GM21381 (cell line): Measurements from ENCODE around the gene IGF1R.

Experiments used
- ATAC-seq: cut with Tn5 transposase; IDR thresholded peaks from one replicate; pipeline ENCODE4 v1.9.1; 2021; ENCODE audit warnings: mild to moderate bottlenecking, moderate library complexity; ENCODE audit not compliant: unreplicated experiment

IGF1R gene

GRCh38 chr15:98845138-98845884, 197.0 kb downstream of the IGF1R start:
- no peak for ATAC-seq

DNA sequence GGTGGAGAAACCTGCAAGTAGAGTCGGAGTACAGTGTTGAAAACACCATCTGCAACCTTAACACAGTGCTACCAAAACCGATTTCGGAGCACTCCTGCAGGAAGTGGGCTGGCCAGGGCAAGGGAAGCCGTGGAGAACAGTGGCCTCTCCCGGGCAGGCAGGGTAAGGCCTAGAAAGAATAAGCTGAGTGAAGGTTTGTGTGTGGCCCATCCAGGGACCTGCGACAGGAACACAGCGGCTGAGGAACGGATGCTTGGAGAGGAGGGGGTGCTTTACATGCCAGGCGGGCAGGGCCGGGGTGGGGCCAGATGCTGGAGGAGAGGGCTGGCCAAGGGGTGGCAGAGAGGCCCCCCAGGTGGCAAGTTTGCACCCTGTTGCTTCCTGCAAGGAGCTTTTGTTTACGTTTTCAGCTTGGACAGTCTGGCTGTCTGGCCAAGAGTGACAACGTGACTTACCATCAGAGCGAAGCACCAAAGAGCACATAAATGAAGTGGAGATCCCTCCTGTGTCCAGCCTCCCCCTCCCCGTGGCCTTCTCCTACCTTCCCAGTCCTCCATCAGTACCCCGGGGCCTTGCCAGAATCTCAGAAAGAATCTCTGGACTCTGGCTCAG, 202.7 kb downstream of the IGF1R start:
- ATAC-seq: peak; percentile 28

DNA sequence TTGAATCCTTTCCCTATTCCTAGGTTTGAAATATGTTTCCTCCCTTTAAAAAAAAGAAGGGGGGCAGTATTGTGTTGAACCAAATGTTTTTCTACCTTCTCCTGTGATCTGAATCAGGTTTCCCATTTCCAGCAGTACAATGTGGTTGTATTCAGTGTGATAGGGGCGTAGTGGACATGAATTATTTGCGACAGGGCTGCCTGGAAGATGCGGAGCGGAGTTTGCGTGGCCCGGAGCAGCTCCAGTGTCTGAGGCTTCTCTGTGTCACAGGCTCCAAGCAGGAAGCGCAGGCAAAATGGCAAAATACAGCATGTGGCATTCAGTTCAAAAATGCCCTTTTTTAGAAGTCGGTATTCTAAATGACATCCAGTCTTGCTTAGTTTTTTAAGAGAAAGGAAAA, 204.8 kb downstream of the IGF1R start:
- ATAC-seq: no peak

GRCh38 chr15:98853617-98854420, 205.5 kb downstream of the IGF1R start:
- no peak for ATAC-seq

- ATAC-seq: no peak
These were observed 206.2 kb downstream of the IGF1R start for GRCh38 chr15:98854496-98854895.

GRCh38 chr15:98855067-98855814, 206.9 kb downstream of the IGF1R start:
- no peak for ATAC-seq

- no peak for ATAC-seq
These were observed 207.6 kb downstream of the IGF1R start for GRCh38 chr15:98855815-98856531.

GRCh38 chr15:98856532-98856907, 208.2 kb downstream of the IGF1R start:
- no peak for ATAC-seq

GRCh38 chr15:98858610-98859023, 210.3 kb downstream of the IGF1R start:
- no peak for ATAC-seq

DNA sequence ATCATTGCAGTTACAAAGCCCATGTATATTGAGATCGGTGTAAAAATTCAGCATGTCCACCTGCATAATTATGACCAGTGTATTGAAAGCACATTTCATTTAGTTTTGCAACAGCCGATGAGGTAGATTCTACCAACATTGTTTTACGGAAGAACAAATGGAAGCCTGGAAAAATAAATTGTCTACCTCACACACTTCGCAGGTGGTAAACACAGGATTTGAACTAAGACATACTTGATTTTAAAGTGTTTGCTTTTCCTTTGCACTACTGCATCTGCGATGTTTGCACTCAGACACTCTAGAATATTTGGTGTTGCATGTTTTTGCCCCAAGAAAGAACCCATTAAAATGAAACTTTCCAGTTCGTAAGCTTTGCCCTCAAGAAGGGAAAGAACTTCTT, 210.8 kb downstream of the IGF1R start:
- ATAC-seq: no peak

DNA sequence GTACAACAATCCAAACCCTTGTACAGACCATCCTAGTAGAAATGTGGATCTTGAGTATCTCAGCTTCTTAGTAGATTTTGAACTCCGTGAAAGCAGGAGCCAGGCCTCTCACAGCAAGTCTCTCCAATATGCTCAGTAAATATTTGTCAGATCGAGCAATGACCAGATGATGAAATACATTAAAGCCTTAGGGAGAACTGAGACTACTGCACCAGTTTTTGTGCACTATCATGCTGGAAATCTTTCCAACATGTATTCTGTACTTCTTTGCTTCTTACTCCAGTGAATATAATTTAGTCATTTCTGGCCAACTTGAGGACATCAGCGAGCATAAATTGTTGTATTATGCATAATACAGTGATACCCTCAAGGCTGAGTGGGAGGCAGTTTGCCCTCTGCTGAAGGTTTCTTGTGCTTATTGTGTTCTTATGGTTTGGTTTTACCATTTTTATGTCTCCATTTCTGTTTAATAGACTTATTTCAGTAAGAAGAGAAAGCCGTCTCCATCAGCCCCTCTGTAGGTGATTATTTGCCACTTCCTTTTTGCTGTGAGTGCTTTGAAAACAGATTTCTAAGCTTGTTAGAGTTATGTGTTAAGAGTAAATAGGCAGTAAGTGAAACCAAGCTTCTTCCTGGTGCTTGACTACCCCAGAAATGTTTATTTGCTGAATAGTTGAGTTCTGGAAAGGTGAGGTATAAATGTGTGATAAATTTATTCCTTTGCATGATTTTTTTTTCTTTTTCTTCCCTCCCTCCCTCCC, 212.1 kb downstream of the IGF1R start:
- ATAC-seq: no peak

- no peak for ATAC-seq
These were observed 212.8 kb downstream of the IGF1R start for GRCh38 chr15:98861188-98861587.

DNA sequence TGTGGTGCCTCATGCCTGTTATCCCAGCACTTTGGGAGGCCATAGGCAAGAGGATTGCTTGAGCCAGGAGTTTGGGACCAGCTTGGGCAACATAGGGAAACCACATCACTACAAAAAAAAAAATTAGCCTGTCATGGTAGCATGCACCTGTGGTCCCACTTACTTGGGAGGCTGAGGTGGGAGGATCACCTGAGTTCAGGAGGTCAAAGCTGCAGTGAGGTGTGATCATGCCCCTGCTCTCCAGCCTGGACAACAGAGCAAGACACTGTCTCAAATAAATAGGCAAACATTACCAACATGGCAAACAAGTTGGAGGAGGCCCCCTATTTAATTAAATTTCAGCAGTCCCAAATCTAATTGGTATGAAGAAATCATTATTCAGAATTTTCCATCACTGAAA, 215.6 kb downstream of the IGF1R start:
- no peak for ATAC-seq

DNA sequence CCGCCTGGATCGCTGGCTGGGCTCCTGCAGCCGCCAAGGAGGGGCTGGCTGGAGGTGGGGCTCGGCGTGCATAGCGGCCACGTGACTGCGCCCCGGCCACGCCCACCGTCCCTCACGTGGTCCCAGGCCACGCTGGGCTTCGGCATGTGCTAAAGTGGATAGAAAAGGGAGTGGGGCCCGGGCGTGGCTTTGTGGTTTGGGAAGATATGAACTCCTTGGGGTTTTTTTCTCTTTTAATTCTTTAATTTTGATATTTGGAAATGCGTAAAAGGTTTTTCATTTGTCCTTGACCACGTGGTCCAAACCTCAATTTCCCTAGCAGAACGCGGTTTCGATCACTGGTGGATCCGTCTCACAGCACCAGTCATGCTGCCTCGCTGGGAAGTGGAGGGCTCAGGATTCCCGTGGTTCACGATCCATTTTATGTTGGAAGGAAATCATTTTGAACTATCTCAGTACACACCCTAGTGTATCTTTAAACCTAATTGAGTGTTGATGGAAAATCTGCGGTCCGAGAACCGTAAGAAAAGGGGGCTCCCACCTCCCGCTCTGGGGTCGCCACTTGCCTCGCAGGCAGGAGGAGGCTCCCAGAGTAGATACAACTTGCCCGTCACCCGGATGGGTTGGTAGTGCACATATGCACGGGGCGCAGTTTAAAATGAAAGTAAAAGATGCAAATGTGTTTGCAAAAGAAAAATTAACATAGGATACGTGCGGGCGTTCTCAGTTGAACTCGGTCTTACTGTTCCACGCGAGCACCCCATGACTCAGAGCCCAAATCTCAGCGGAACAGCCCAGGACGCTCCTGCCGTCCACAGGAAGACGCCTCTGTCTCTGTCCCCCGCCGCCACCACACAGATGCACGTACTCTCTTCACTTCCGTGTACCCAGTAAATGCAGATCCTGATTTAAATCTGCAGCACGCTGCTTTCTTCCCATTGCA, 217.3 kb downstream of the IGF1R start:
- ATAC-seq: peak; percentile 84

GRCh38 chr15:98866511-98866910, 218.2 kb downstream of the IGF1R start:
- ATAC-seq: no peak

- ATAC-seq: no peak
These were observed 220.2 kb downstream of the IGF1R start for GRCh38 chr15:98868564-98868963.

DNA sequence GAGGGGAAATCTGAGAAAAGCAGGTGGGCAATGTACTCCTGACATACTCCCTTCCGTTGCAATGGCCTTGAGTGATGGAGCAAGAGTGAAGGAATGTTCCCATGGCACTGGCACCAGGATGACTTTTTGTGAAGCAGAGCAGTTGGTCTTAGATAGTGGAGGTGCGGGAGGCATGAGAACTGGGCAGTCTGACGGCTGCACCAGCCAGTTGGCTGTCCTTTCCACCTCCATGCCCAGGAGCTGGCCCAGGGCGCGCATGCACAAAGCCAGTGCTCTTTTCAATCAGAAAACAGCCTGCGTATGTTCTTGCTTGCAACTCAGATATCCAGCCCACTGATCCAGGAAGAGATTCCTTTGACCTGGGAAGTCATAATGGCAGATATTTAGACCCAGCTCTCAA, 222.4 kb downstream of the IGF1R start:
- ATAC-seq: no peak

GRCh38 chr15:98872774-98873173, 224.4 kb downstream of the IGF1R start:
- ATAC-seq: no peak
